GM13977 (cell line): ENCODE results near the gene IL17REL.

Experiments
- DNase-seq: peaks from one replicate; pipeline ENCODE4 v3.0.0; 2012; ENCODE audit warnings: low spot score
- in situ Hi-C: fragments of 300-500 bp; cut with MboI; formaldehyde crosslinking; loops from one replicate; pipeline ENCODE4 v1.12.0; 2022; ENCODE audit warnings: low sequenced_read_pairs, low pct_unique_long_range_greater_than_20kb, mixed read lengths, inconsistent platforms; ENCODE audit not compliant: unreplicated experiment
- TF ChIP-seq, protein P1 (sequence below): IDR thresholded peaks from 2 replicates; pipeline ENCODE4 v1.5.1; 2012; ENCODE audit warnings: mild to moderate bottlenecking, control low read depth; ENCODE audit not compliant: insufficient read depth; ENCODE audit errors: extremely low read depth, missing control alignments

IL17REL gene

DNA sequence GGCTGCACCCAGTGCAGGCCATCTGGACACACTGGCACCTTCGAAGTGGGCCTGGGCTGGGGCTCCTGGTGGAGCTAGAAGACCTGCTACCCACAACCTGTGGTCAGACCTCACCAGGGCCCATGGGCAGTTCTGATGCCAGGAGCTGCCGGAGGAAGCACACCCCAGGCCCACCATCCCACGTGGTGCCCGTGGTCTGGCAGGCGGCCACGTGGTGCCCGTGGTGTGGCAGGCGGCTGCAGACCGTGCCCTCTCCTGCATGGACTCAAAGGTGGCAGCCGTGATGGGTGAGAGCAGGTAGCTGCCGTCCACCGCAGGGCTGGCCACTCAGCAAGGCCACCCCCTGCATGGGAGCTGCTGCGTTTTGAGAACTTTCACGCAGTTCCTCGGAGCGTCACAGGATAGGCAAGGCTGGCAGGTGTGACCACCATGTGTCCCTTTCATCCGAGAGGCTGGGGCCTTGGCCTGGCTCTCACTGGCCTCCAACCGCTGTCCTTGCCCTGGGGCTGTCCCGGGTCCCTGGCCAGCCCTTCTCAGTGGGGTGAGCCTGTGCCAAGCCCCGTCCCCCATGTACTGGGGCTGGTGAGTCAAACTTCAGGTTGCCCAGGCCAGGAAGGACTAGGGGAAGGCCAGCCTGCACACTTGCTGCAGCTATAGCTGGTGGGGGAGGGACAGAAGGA, 3.9 kb upstream of the IL17REL start:
- in situ Hi-C loops = no loop called here
- TF ChIP-seq, protein P1, sequence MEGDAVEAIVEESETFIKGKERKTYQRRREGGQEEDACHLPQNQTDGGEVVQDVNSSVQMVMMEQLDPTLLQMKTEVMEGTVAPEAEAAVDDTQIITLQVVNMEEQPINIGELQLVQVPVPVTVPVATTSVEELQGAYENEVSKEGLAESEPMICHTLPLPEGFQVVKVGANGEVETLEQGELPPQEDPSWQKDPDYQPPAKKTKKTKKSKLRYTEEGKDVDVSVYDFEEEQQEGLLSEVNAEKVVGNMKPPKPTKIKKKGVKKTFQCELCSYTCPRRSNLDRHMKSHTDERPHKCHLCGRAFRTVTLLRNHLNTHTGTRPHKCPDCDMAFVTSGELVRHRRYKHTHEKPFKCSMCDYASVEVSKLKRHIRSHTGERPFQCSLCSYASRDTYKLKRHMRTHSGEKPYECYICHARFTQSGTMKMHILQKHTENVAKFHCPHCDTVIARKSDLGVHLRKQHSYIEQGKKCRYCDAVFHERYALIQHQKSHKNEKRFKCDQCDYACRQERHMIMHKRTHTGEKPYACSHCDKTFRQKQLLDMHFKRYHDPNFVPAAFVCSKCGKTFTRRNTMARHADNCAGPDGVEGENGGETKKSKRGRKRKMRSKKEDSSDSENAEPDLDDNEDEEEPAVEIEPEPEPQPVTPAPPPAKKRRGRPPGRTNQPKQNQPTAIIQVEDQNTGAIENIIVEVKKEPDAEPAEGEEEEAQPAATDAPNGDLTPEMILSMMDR = no peak
- DNase-seq = no peak

DNA sequence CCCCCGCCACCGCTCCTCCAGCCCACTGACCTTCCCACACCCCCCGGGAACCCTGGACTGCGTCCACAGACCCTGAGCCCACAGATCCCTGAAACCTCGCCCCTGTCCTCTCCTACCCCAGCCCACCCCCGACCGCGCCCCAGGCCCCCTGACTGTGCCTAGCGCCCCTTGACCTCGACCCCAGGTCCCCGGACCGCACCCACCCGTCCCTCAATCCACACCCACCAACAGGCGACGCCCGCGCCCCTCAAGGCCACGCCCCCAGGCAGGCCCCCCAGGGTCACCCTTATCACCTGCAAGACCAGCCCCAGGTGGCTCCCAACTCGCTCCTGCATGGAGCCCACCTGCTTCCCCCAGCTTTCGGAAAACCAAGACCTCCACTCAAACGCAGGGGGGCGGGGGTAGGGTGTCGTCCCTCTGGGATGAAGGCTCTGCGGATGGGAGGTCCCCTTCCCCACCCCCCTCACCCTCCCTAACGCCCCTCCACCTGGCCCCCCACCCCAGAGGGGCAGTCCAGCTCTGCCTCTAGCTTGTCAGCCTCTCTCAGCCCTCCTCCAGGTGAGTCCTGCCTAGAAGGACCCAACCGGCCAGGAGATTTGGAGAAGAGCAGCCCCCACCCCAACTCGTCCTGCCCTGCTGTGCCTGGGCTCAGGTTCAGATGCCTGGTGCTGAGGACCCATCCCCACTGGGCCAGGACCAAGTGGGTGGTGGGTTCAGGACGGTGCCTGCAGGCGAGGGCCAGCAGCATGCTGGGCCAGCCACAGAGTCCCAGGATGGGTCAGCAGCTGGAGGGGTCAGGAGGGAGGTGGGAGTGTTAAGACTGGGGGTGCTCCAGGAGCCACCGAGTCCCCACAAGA, 3.1 kb upstream of the IL17REL start:
- no peak for DNase-seq
- in situ Hi-C loops = no loop called here
- TF ChIP-seq, protein P1 = no peak

DNA sequence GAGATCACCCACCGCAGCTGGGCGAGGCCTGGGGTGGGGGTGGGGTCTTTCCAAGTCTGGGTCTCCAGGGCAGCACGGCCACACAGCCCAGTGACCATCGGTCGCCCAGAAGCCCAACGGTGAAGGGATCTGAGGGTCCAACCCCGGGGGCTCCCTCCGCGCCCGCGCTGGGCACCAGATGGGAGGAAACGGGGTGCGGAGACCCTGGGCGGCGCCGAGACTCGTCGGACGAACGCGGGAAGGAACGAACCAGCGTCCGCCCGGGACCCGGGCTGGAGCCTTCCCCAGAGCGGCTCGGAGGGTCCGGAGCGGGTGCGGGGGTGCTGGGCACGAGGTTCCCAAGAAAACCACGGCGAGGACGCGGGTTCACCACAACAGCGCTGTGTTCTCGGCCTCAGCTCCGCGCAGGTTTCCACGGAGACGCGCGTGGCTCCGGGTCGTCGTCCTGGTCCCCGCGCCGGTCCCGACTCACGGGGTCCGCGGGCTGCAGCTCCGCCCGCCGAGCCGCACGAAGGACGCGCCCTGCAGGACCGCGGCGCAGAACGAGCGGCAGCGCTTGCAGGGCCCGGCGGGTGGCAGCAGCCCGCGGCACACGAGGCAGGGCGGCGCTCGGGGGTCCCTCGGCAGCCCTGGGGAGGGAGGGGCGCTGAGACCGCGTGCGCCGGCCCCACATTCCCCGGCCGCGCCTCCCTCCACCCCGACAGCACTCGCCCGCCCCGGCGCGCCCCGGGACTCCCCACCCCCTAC, 2.3 kb upstream of the IL17REL start:
- TF ChIP-seq, protein P1 = no peak
- DNase-seq = no peak
- in situ Hi-C loops = no loop called here

DNA sequence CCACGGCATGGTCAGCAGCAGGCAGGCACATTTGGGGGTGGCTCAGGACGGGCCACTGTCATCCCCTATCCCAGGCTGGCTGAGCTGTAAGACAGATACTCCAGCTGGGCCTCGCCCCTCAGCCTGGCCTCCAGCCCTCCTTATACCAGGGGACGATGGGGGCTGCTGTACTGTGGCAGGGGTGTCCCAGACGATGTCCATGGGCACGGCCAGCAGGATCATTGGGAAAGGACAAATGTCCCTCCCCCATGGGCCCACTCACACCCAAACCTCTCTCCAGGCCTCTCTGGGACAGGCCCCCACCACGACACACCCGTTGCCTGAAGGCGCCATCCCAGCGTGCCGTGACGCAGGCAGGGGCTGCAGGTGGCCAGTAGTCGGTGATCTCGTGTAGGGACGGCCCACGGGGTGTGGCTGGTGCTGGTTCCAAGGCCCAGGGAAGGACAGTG, 1.5 kb upstream of the IL17REL start:
- TF ChIP-seq, protein P1 = no peak
- no peak for DNase-seq
- in situ Hi-C loops = no loop called here

DNA sequence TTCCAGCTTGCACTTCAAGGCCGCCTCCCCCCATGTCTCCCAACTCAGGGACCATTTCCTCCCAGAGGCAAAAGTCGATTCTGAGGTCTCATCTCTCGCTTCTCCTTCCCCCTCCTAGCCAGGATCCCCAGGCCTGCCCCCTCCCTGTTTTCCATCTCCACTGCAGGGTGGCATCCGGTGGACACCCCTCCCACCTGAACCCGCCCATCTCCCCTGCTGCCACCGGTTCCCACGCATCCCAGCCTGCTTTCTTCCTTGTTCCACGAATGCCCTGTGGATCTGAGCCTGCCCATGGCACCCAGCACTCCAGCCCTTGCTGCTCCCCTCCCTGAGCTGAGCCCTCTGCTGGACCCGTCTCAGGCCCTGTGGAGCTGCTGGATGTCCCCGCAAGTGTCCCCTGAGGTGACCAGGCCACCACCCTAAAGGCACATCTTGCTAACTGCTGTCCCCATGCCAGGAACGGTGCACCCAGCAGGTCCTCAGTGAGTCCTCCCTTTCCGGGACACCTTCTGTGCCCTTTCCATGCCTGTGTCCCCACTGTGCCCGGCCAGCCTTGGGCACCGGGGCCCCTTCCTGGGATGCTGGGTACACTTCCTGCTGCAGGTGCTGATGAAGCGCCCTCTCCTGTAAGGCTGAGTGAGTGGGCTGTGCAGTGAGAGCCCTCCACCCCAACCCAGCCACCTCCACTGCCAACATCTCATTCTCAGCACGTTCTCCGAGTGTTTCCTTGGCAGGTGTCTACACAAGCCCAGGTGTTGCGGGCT, 936 bp downstream of the IL17REL start:
- DNase-seq = no peak
- in situ Hi-C loops = no loop called here
- TF ChIP-seq, protein P1 = no peak

DNA sequence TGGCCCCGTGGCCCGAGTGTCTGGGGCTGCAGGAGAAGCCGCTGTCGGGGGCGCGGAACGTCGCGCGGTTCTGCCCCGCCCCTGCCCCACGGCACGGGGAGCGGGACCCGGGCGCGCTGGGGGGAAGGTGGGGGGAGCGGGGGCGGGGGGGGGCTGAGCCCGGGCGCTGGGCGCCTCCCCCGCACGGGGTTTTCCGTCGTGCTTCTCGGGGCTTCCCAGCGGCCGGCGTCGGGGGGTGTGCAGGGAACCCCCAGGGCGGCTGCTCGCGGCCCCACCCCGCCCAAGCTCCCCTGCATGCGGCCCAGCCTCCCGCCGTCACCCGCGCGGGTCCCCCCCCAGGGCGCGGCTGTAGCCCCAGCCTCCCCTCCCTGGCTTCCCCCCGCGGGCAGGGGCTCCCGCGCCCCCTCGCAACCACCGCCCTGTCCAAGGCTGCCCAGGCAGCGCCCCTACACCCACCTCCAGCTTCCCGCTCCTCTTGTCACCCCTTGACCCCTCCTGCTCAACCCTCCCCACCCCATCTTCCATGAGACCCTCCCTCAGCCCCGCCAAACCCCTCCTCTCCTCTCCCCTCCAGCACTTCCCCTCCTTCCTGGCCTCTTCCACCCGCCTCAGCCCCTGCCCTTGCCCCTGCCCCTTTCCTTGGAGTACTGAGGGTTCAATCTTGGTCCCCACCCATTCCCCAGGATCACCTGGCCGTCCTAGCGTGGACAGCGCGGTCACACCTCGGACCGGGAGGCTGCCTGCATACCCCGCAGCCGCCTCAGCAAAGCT, 1.7 kb downstream of the IL17REL start:
- in situ Hi-C loops = no loop called here
- DNase-seq = peak; percentile 93
- TF ChIP-seq, protein P1 = no peak
